ENCODE measurements around the gene KRTAP5-2.
"Not testable (repeated sequence)": the region's sequence is repeated elsewhere in the genome, so short reads cannot be mapped to it uniquely, and the experiment has no call there.

GRCh38 chr11:1596576-1597121 lies 1.4 kb downstream of the KRTAP5-2 start:
- not testable (repeated sequence) for TF ChIP-seq EZH2 (IDR thresholded peaks at IDR 0.05); POLR2AphosphoS5 (IDR thresholded peaks at IDR 0.05; ENCODE audit: borderline replicate concordance, low read depth, low read length); FOXP2 (optimal IDR thresholded peaks at IDR 0.05; ENCODE audit: control extremely low read depth, extremely low read length, insufficient read depth)
